Activated CD8-positive, alpha-beta memory T cell treated with anti-CD3 and anti-CD28 coated beads, Interleukin-2, amount 10 ng/mL, durations not matched to agents 7 days and 5 days (primary cell): ENCODE results near the gene NCCRP1. TPM values are rescaled to one million over a fixed set of nuclear protein-coding genes. Genes with fewer than 3 reads are reported as not detected.

Experiments used
- ATAC-seq: fragments of 150-1000 bp; cut with Tn5 transposase; one replicate; pipeline ENCODE4 v1.10.0; 2021; ENCODE audit warnings: moderate library complexity
- CTCF ChIA-PET: fragments of 350-600 bp; sonication (Branson Sonifier 250); formaldehyde crosslinking; loops from one replicate; lab custom pipeline; 2021; ENCODE audit warnings: antibody characterized with exemption; lab: Charles Lee
- DNase-seq: peaks from one replicate; pipeline ENCODE4 v3.0.0-alpha.2; 2020
- H3K27ac Mint-ChIP-seq: one replicate; pipeline ENCODE4 v1.8.0; 2021; ENCODE audit warnings: mild to moderate bottlenecking, mixed read lengths
- H3K27me3 Mint-ChIP-seq: one replicate; pipeline ENCODE4 v1.8.0; 2021; ENCODE audit warnings: mixed read lengths
- H3K36me3 Mint-ChIP-seq: one replicate; pipeline ENCODE4 v1.8.0; 2021; ENCODE audit warnings: mild to moderate bottlenecking, mixed read lengths
- H3K4me1 Mint-ChIP-seq: one replicate; pipeline ENCODE4 v1.8.0; 2021; ENCODE audit warnings: mixed read lengths
- H3K4me3 Mint-ChIP-seq: one replicate; pipeline ENCODE4 v1.8.0; 2021; ENCODE audit warnings: mild to moderate bottlenecking, moderate library complexity, mixed read lengths
- H3K9me3 Mint-ChIP-seq: one replicate; pipeline ENCODE4 v1.8.0; 2022; ENCODE audit warnings: low read depth, mixed read lengths
- total RNA-seq, 2 experiments: library from RNA; stranded (reverse); gene quantifications; one replicate each; pipeline ENCODE4 v1.2.3, GENCODE V29; 2021

The NCCRP1 gene
- total RNA-seq, 2 experiments from 2014 or later, result not detected

GRCh38 chr19:39169143-39169810 lies 27.5 kb upstream of the NCCRP1 start:
- DNase-seq, result no peak
- no peak overlapping the region for H3K4me3 Mint-ChIP-seq
- no peaks in the 10 kb centered on the region for H3K27me3 Mint-ChIP-seq
- CTCF ChIA-PET, result no interaction called here
- H3K4me1 Mint-ChIP-seq, result no peaks in the 10 kb centered on the region
- no peaks in the 10 kb centered on the region for H3K9me3 Mint-ChIP-seq
- H3K36me3 Mint-ChIP-seq, result no peaks in the 10 kb centered on the region
- no peak overlapping the region for H3K27ac Mint-ChIP-seq
- no peak for ATAC-seq

GRCh38 chr19:39170386-39171231 lies 26.2 kb upstream of the NCCRP1 start:
- ATAC-seq (no peak), DNase-seq (no peak)
- H3K36me3 Mint-ChIP-seq, result no peaks in the 10 kb centered on the region
- H3K27me3 Mint-ChIP-seq, result no peaks in the 10 kb centered on the region
- CTCF ChIA-PET, result interaction anchor here (0.7 kb wide), 1 partner anchor 23 kb away, joined by 3 read pairs; no protein-coding TSS in a partner anchor
- H3K9me3 Mint-ChIP-seq, result no peaks in the 10 kb centered on the region
- no peak overlapping the region for H3K4me3 Mint-ChIP-seq
- H3K27ac Mint-ChIP-seq, result no peak overlapping the region
- no peaks in the 10 kb centered on the region for H3K4me1 Mint-ChIP-seq

- Mint-ChIP-seq H3K36me3 (no peaks in the 10 kb centered on the region), H3K9me3 (no peaks in the 10 kb centered on the region), H3K27me3 (no peaks in the 10 kb centered on the region), H3K4me3 (no peak overlapping the region), H3K4me1 (no peaks in the 10 kb centered on the region), H3K27ac (no peak overlapping the region)
- DNase-seq, result no peak
- ATAC-seq, result no peak
- CTCF ChIA-PET, result interaction anchor here (0.7 kb wide), 1 partner anchor 25 kb away, joined by 3 read pairs; no protein-coding TSS in a partner anchor
Observed at GRCh38 chr19:39171479-39172465, 25.0 kb upstream of the NCCRP1 start.

- no peak for ATAC-seq
- no peak overlapping the region for H3K27ac Mint-ChIP-seq
- no peak overlapping the region for H3K4me3 Mint-ChIP-seq
- DNase-seq, result no peak
- H3K36me3 Mint-ChIP-seq, result no peaks in the 10 kb centered on the region
- no peaks in the 10 kb centered on the region for H3K9me3 Mint-ChIP-seq
- CTCF ChIA-PET, result no interaction called here
- no peaks in the 10 kb centered on the region for H3K4me1 Mint-ChIP-seq
- H3K27me3 Mint-ChIP-seq, result no peaks in the 10 kb centered on the region
Observed at GRCh38 chr19:39172700-39173501, 23.9 kb upstream of the NCCRP1 start.

- Mint-ChIP-seq H3K4me3 (no peak overlapping the region), H3K36me3 (no peaks in the 10 kb centered on the region), H3K27ac (no peak overlapping the region), H3K4me1 (no peaks in the 10 kb centered on the region), H3K27me3 (no peaks in the 10 kb centered on the region), H3K9me3 (no peaks in the 10 kb centered on the region)
- CTCF ChIA-PET, result no interaction called here
- ATAC-seq (no peak), DNase-seq (no peak)
Observed at GRCh38 chr19:39173502-39173991, 23.2 kb upstream of the NCCRP1 start.

- no peaks in the 10 kb centered on the region for H3K27me3 Mint-ChIP-seq
- no peak overlapping the region for H3K4me3 Mint-ChIP-seq
- H3K27ac Mint-ChIP-seq, result no peak overlapping the region
- H3K4me1 Mint-ChIP-seq, result no peaks in the 10 kb centered on the region
- CTCF ChIA-PET, result interaction anchor here (2.0 kb wide), 1 partner anchor 12 kb away, joined by 5 read pairs; no protein-coding TSS in a partner anchor
- ATAC-seq (no peak), DNase-seq (no peak)
- no peaks in the 10 kb centered on the region for H3K9me3 Mint-ChIP-seq
- H3K36me3 Mint-ChIP-seq, result no peaks in the 10 kb centered on the region
Observed at GRCh38 chr19:39174142-39174541, 22.6 kb upstream of the NCCRP1 start.

GRCh38 chr19:39174558-39175544 lies 21.9 kb upstream of the NCCRP1 start:
- Mint-ChIP-seq H3K27ac (no peak overlapping the region), H3K36me3 (no peaks in the 10 kb centered on the region), H3K27me3 (no peaks in the 10 kb centered on the region), H3K4me1 (no peaks in the 10 kb centered on the region), H3K9me3 (no peaks in the 10 kb centered on the region), H3K4me3 (no peak overlapping the region)
- ATAC-seq (no peak), DNase-seq (no peak)
- CTCF ChIA-PET, result interaction anchor here (2.0 kb wide), 1 partner anchor 11 kb away, joined by 5 read pairs; no protein-coding TSS in a partner anchor

GRCh38 chr19:39175564-39175963 lies 21.2 kb upstream of the NCCRP1 start:
- H3K27me3 Mint-ChIP-seq, result no peaks in the 10 kb centered on the region
- no peak overlapping the region for H3K4me3 Mint-ChIP-seq
- no peak for ATAC-seq
- H3K36me3 Mint-ChIP-seq, result no peaks in the 10 kb centered on the region
- DNase-seq, result no peak
- H3K9me3 Mint-ChIP-seq, result no peaks in the 10 kb centered on the region
- no peak overlapping the region for H3K27ac Mint-ChIP-seq
- H3K4me1 Mint-ChIP-seq, result no peaks in the 10 kb centered on the region
- CTCF ChIA-PET, result interaction anchor here (2.0 kb wide), 1 partner anchor 11 kb away, joined by 5 read pairs; no protein-coding TSS in a partner anchor

GRCh38 chr19:39177110-39177699 lies 19.6 kb upstream of the NCCRP1 start:
- DNase-seq, result no peak
- no peak overlapping the region for H3K4me3 Mint-ChIP-seq
- no peaks in the 10 kb centered on the region for H3K27me3 Mint-ChIP-seq
- H3K4me1 Mint-ChIP-seq, result no peaks in the 10 kb centered on the region
- H3K9me3 Mint-ChIP-seq, result no peaks in the 10 kb centered on the region
- CTCF ChIA-PET, result no interaction called here
- no peaks in the 10 kb centered on the region for H3K36me3 Mint-ChIP-seq
- no peak overlapping the region for H3K27ac Mint-ChIP-seq
- ATAC-seq, result no peak

- H3K4me3 Mint-ChIP-seq, result no peak overlapping the region
Observed at GRCh38 chr19:39177736-39178135, 19.0 kb upstream of the NCCRP1 start.

GRCh38 chr19:39178296-39179006 lies 18.3 kb upstream of the NCCRP1 start:
- no peak overlapping the region for H3K4me3 Mint-ChIP-seq
- H3K27ac Mint-ChIP-seq, result no peak overlapping the region
- DNase-seq, result no peak
- no peaks in the 10 kb centered on the region for H3K9me3 Mint-ChIP-seq
- H3K27me3 Mint-ChIP-seq, result no peaks in the 10 kb centered on the region
- H3K36me3 Mint-ChIP-seq, result no peaks in the 10 kb centered on the region
- H3K4me1 Mint-ChIP-seq, result no peaks in the 10 kb centered on the region
- CTCF ChIA-PET, result no interaction called here
- ATAC-seq, result no peak

More at GRCh38 chr19:39177736-39178135, 19.0 kb upstream of the NCCRP1 start:
- H3K27ac Mint-ChIP-seq, result no peak overlapping the region
- DNase-seq, result no peak
- CTCF ChIA-PET, result no interaction called here
- no peaks in the 10 kb centered on the region for H3K36me3 Mint-ChIP-seq
- ATAC-seq, result no peak
- H3K27me3 Mint-ChIP-seq, result no peaks in the 10 kb centered on the region
- H3K4me1 Mint-ChIP-seq, result no peaks in the 10 kb centered on the region
- H3K9me3 Mint-ChIP-seq, result no peaks in the 10 kb centered on the region
